H9 (cell line): ENCODE data around the gene IGSF3. TPM values are rescaled to one million over a fixed set of nuclear protein-coding genes. Genes with fewer than 3 reads are reported as not detected.

Experiments
- DNase-seq: peaks from one replicate; pipeline ENCODE4 v3.0.0-alpha.2; 2017
- H2AFZ ChIP-seq: one replicate; pipeline ENCODE4 v1.6.1; 2013; ENCODE audit warnings: mild to moderate bottlenecking, low read length, control low read depth, moderate library complexity
- H2AK5ac ChIP-seq: 2 replicates; pipeline ENCODE4 v1.6.1; 2013; ENCODE audit warnings: low read length, control low read depth, mixed read lengths; ENCODE audit not compliant: insufficient read length
- H2BK120ac ChIP-seq: one replicate; pipeline ENCODE4 v1.6.1; 2013; ENCODE audit warnings: low read depth, mild to moderate bottlenecking, low read length, control low read depth, inconsistent platforms; ENCODE audit not compliant: poor library complexity, severe bottlenecking
- H2BK12ac ChIP-seq: 2 replicates; pipeline ENCODE4 v1.6.1; 2013; ENCODE audit warnings: low read length, control low read depth, mixed read lengths, low read depth; ENCODE audit not compliant: insufficient read length
- H2BK15ac ChIP-seq: 2 replicates; pipeline ENCODE4 v1.6.1; 2013; ENCODE audit warnings: low read depth, low read length, control low read depth
- H2BK20ac ChIP-seq: one replicate; pipeline ENCODE4 v1.6.1; 2013; ENCODE audit warnings: low read depth, mild to moderate bottlenecking, low read length, control low read depth, inconsistent platforms; ENCODE audit not compliant: poor library complexity, severe bottlenecking
- H2BK5ac ChIP-seq: 2 replicates; pipeline ENCODE4 v1.6.1; 2013; ENCODE audit warnings: low read length, control low read depth, mixed read lengths; ENCODE audit not compliant: insufficient read length
- H3K14ac ChIP-seq: 2 replicates; pipeline ENCODE4 v1.6.1; 2013; ENCODE audit warnings: low read length, control low read depth; ENCODE audit not compliant: insufficient read depth
- H3K18ac ChIP-seq: 2 replicates; pipeline ENCODE4 v1.6.1; 2013; ENCODE audit warnings: low read depth, mild to moderate bottlenecking, mixed read lengths, low read length, control low read depth; ENCODE audit not compliant: insufficient read length
- H3K23ac ChIP-seq: 2 replicates; pipeline ENCODE4 v1.6.1; 2013; ENCODE audit warnings: low read length, control low read depth, mixed read lengths, low read depth; ENCODE audit not compliant: insufficient read length
- H3K23me2 ChIP-seq: 2 replicates; pipeline ENCODE4 v1.6.1; 2013; ENCODE audit warnings: low read depth, mild to moderate bottlenecking, mixed read lengths, low read length, control low read depth; ENCODE audit not compliant: insufficient read length, poor library complexity, severe bottlenecking
- H3K27ac ChIP-seq: 2 replicates; pipeline ENCODE4 v1.5.1; 2013; ENCODE audit warnings: low read length, control low read depth, mixed read lengths, low read depth; ENCODE audit not compliant: insufficient read length
- H3K27me3 ChIP-seq: 2 replicates; pipeline ENCODE4 v1.6.1; 2013; ENCODE audit warnings: low read length, control low read depth, inconsistent platforms; ENCODE audit not compliant: insufficient read depth
- H3K4ac ChIP-seq: 2 replicates; pipeline ENCODE4 v1.6.1; 2013; ENCODE audit warnings: low read depth, mild to moderate bottlenecking, control low read depth, inconsistent platforms, low read length, moderate library complexity
- H3K4me1 ChIP-seq: 2 replicates; pipeline ENCODE4 v1.6.1; 2013; ENCODE audit warnings: low read length, control low read depth, inconsistent platforms; ENCODE audit not compliant: insufficient read depth
- H3K4me2 ChIP-seq: 2 replicates; pipeline ENCODE4 v1.6.1; 2013; ENCODE audit warnings: low read length, control low read depth, mixed read lengths; ENCODE audit not compliant: insufficient read length, insufficient read depth
- H3K56ac ChIP-seq: 2 replicates; pipeline ENCODE4 v1.6.1; 2013; ENCODE audit warnings: low read depth, mild to moderate bottlenecking, mixed read lengths, low read length, control low read depth; ENCODE audit not compliant: insufficient read length
- H3K79me1 ChIP-seq: 2 replicates; pipeline ENCODE4 v1.6.1; 2013; ENCODE audit warnings: low read depth, mild to moderate bottlenecking, moderate library complexity, low read length, control low read depth, inconsistent platforms; ENCODE audit not compliant: insufficient read depth, poor library complexity, severe bottlenecking
- H3K79me2 ChIP-seq: 2 replicates; pipeline ENCODE4 v1.6.1; 2013; ENCODE audit warnings: low read length, control low read depth, inconsistent platforms; ENCODE audit not compliant: insufficient read depth
- H3K9ac ChIP-seq: 2 replicates; pipeline ENCODE4 v1.6.1; 2013; ENCODE audit warnings: low read length, control low read depth, mixed read lengths; ENCODE audit not compliant: insufficient read length; ENCODE audit errors: extremely low read depth
- H3K9me3 ChIP-seq: one replicate; pipeline ENCODE4 v1.6.1; 2013; ENCODE audit warnings: low read depth, low read length, inconsistent platforms; ENCODE audit not compliant: control insufficient read depth
- H3T11ph ChIP-seq: one replicate; pipeline ENCODE4 v1.6.1; 2013; ENCODE audit warnings: mild to moderate bottlenecking, low read length, control low read depth, inconsistent platforms
- H4K20me1 ChIP-seq: one replicate; pipeline ENCODE4 v1.6.1; 2013; ENCODE audit not compliant: control insufficient read depth, insufficient read length, insufficient read depth
- H4K5ac ChIP-seq: 2 replicates; pipeline ENCODE4 v1.6.1; 2013; ENCODE audit warnings: low read depth, mild to moderate bottlenecking, mixed read lengths, low read length, control low read depth; ENCODE audit not compliant: insufficient read length
- H4K8ac ChIP-seq: replicated peaks from 2 replicates; pipeline ENCODE4 v1.6.1; 2013; ENCODE audit warnings: low read length, control low read depth, mixed read lengths, low read depth; ENCODE audit not compliant: insufficient read length
- H4K91ac ChIP-seq: 2 replicates; pipeline ENCODE4 v1.6.1; 2013; ENCODE audit warnings: low read depth, mild to moderate bottlenecking, moderate library complexity, mixed read lengths, low read length, control low read depth; ENCODE audit not compliant: insufficient read length
- H3K27ac Mint-ChIP-seq, 3 experiments: 2 replicates in 2 of 3; 3 replicates in 1 of 3; pipeline ENCODE4 v1.8.0; 2020 to 2021; ENCODE audit warnings: mixed read lengths in 3 of 3, mild to moderate bottlenecking in 1 of 3, moderate library complexity in 1 of 3
- H3K27me3 Mint-ChIP-seq: 2 replicates; pipeline ENCODE4 v1.8.0; 2021; ENCODE audit warnings: low read depth, mild to moderate bottlenecking, moderate library complexity, mixed read lengths
- H3K36me3 Mint-ChIP-seq, 3 experiments: 2 replicates in 2 of 3; 3 replicates in 1 of 3; pipeline ENCODE4 v1.8.0; 2020 to 2021; ENCODE audit warnings: low read depth in 3 of 3, mixed read lengths in 3 of 3; ENCODE audit not compliant: insufficient read depth in 1 of 3
- H3K4me1 Mint-ChIP-seq, 2 experiments: 2 replicates each; pipeline ENCODE4 v1.8.0; 2020; ENCODE audit warnings: mixed read lengths in 2 of 2
- H3K4me3 Mint-ChIP-seq, 2 experiments: 2 replicates in 1 of 2; 3 replicates in 1 of 2; pipeline ENCODE4 v1.8.0; 2020 to 2021; ENCODE audit warnings: mild to moderate bottlenecking in 2 of 2, mixed read lengths in 2 of 2, moderate library complexity in 1 of 2
- H3K9me3 Mint-ChIP-seq, 2 experiments: 2 replicates in 1 of 2; 3 replicates in 1 of 2; pipeline ENCODE4 v1.8.0; 2020; ENCODE audit warnings: mild to moderate bottlenecking in 2 of 2, mixed read lengths in 2 of 2, moderate library complexity in 1 of 2
- CTCF ChIP-seq: fragments of 200-600 bp; sonication (generic); conservative IDR thresholded peaks from 3 replicates; pipeline ENCODE4 v1.8.0; 2021; ENCODE audit warnings: antibody characterized with exemption, mild to moderate bottlenecking
- WGBS: extraction: QIAGEN DNeasy Blood & Tissue Kit; methylation state at CpG from one replicate; pipeline ENCODE4 v1.1.7; 2013; ENCODE audit warnings: missing lambda C conversion rate, low lambda C conversion rate, mixed read lengths; ENCODE audit not compliant: insufficient read length; ENCODE audit errors: extremely low coverage; 5-methylcytosine and 5-hydroxymethylcytosine counted together
- total RNA-seq: library from RNA; stranded (reverse); gene quantifications from 2 replicates; pipeline ENCODE4 v1.2.1, GENCODE V29; 2021

Gene IGSF3
- total RNA-seq, 1 experiment from 2014 or later: 19.1 TPM

GRCh38 chr1:116556289-116557006 lies 111.1 kb downstream of the IGSF3 start:
- Histone ChIP-seq H3K79me1 (no peaks in the 10 kb centered on the region), H4K91ac (no peak overlapping the region), H3K23ac (no peak overlapping the region), H3K79me2 (no peaks in the 10 kb centered on the region), H3K23me2 (no peaks in the 10 kb centered on the region), H4K8ac (no peak overlapping the region), H4K5ac (no peak overlapping the region), H2AFZ (no peak overlapping the region), H2AK5ac (no peak overlapping the region), H3K4me2 (no peak overlapping the region), H4K20me1 (no peaks in the 10 kb centered on the region), H3K27ac (no peak overlapping the region), H2BK120ac (no peak overlapping the region), H3K4me1 (peaks cover 6% of the 10 kb centered on the region; the same call in 1 of the 2 replicates), H3K18ac (no peak overlapping the region), H2BK12ac (no peak overlapping the region), H3K14ac (no peak overlapping the region), H3K4ac (no peak overlapping the region), H2BK20ac (no peak overlapping the region), H3T11ph (no peak overlapping the region), H3K56ac (no peak overlapping the region), H3K9me3 (no peaks in the 10 kb centered on the region), H2BK5ac (no peak overlapping the region), H3K9ac (no peak overlapping the region), H2BK15ac (no peak overlapping the region), H3K27me3 (no peaks in the 10 kb centered on the region)
- H3K27ac Mint-ChIP-seq: peak overlapping the region in 1 of 3 experiments; percentile 6; a peak in 1 of 7 replicates
- no peak overlapping the region for H3K4me3 Mint-ChIP-seq
- no peak for TF ChIP-seq CTCF
- H3K36me3 Mint-ChIP-seq: no peaks in the 10 kb centered on the region
- H3K27me3 Mint-ChIP-seq: no peaks in the 10 kb centered on the region
- no peaks in the 10 kb centered on the region for H3K9me3 Mint-ChIP-seq
- peaks cover 8 to 11% of the 10 kb centered on the region in 2 experiments for H3K4me1 Mint-ChIP-seq
- no peak for DNase-seq
- no CpG with 5 or more reads among the region's 6 CpGs for WGBS
